ENCODE results near the gene NUFIP2. TPM values are rescaled to one million over a fixed set of nuclear protein-coding genes. Genes with fewer than 3 reads are reported as not detected.
"Not testable (repeated sequence)": the region's sequence is repeated elsewhere in the genome, so short reads cannot be mapped to it uniquely, and the experiment has no call there.

The NUFIP2 gene, protein sequence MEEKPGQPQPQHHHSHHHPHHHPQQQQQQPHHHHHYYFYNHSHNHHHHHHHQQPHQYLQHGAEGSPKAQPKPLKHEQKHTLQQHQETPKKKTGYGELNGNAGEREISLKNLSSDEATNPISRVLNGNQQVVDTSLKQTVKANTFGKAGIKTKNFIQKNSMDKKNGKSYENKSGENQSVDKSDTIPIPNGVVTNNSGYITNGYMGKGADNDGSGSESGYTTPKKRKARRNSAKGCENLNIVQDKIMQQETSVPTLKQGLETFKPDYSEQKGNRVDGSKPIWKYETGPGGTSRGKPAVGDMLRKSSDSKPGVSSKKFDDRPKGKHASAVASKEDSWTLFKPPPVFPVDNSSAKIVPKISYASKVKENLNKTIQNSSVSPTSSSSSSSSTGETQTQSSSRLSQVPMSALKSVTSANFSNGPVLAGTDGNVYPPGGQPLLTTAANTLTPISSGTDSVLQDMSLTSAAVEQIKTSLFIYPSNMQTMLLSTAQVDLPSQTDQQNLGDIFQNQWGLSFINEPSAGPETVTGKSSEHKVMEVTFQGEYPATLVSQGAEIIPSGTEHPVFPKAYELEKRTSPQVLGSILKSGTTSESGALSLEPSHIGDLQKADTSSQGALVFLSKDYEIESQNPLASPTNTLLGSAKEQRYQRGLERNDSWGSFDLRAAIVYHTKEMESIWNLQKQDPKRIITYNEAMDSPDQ
- polyA plus RNA-seq: 10 to 100 TPM in 2 of 3 donors, 1 to 10 TPM in 1; 8.6 to 17.2 (median 11.9) TPM

DNA sequence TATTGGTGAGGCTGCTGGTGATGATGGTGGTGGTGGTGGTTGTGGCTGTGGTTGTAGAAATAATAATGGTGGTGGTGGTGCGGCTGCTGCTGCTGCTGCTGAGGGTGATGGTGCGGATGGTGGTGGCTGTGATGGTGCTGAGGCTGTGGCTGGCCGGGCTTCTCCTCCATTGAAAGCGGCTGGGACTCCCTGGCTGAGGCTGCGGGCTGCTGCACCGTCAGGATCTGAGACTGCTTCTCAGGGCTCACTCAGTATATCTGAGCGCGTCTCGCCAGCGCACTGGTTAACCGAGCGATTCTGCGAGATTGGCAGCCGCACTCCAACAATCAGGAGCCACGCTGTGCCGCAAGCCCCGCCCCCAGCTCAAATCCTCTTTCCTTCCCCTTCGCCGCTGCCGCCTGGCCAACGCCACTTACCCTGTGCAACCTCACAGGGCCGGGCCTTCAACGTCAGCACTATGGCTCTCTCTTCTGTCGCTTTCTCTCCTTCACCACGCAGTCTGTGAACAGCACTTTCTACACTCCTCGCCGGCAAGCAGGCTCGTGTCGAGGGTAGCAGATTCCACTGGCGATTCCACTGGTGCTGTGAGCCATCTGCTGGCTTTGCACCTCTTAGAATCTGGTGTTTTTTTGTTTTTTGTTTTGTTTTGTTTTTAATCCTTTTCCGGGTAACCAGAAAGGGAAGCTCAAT, at the start of gene NUFIP2:
TSS of gene NUFIP2 (minus strand) at position 259 of the 690 bp plus-strand sequence. CDS start at position 170, 89 bp downstream.
- H3K4me1 Mint-ChIP-seq: peaks cover 47% of the 10 kb centered on the region in 2 donors
- peak; percentile 98 for DNase-seq
- peaks cover 0 to 3% (median 0%) of the 10 kb centered on the region in 3 donors for H3K36me3 Mint-ChIP-seq
- peaks cover 11 to 20% (median 16%) of the 10 kb centered on the region in 3 donors for H3K27me3 Mint-ChIP-seq (ENCODE audit: low read depth in 3 of 3)
- peak within 1 kb of the TSS; percentile 98 to 100 (median 100) for H3K4me3 Mint-ChIP-seq
- H3K27ac Mint-ChIP-seq: peak within 1 kb of the TSS; percentile 96 to 100 (median 98)
- no peaks in the 10 kb centered on the region for H3K9me3 Mint-ChIP-seq

DNA sequence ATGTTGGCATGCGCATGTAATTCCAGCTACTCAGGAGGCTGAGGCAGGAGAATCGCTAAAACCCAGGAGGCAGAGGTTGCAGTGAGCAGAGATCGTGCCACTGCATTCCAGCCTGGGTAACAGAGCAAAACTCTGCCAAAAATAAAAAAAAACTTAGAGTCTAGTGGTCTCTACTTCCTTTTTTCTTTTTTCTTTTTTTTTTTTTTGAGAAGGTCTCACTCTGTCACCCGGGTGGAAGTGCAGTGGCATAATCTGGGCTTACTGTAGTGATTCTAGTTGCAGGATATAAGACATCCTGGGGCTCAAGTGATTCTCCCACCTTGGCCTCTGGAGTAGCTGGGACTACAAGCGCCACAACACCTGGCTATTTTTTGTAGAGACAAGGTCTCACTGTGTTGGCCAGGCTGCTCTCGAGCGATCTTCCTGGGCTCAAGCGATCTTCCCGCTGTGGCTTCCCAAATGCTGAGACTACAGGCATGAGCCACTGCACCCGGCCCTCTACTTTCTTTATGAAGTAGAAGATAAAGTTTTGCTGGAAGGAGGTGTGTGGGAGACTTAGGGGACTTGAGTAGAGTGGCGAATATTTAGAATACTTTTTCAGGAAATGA, 48.3 kb upstream of the NUFIP2 start:
- DNase-seq: no peak
- H3K36me3 Mint-ChIP-seq: no peaks in the 10 kb centered on the region
- no peak overlapping the region for H3K27ac Mint-ChIP-seq
- H3K4me1 Mint-ChIP-seq: no peaks in the 10 kb centered on the region
- H3K9me3 Mint-ChIP-seq: no peaks in the 10 kb centered on the region
- peaks cover 3 to 10% (median 3%) of the 10 kb centered on the region in 3 donors for H3K27me3 Mint-ChIP-seq (ENCODE audit: low read depth in 3 of 3)
- no peak overlapping the region for H3K4me3 Mint-ChIP-seq

DNA sequence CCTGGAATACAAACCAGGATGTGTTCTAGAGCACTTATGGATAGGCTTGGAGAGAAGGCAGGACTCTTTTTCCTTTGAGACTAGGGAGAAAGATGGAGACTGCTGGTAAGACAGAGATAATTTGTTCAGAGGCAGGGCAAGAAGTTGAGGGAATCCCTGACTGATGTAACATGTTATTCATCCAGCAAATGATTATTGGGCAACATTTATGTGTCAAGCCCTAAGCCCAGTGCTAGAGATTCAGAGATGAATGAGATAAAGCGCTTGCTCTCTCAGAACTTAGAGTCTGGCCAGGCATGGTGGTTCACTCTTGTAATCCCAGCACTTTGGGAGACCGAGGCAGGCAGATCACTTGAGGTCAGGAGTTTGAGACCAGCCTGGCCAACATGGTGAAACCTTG, 47.8 kb upstream of the NUFIP2 start:
- Mint-ChIP-seq H3K4me1 (no peaks in the 10 kb centered on the region), H3K27ac (no peak overlapping the region), H3K27me3 (ENCODE audit: low read depth in 3 of 3) (peaks cover 3 to 10% (median 3%) of the 10 kb centered on the region in 3 donors), H3K4me3 (no peak overlapping the region), H3K36me3 (no peaks in the 10 kb centered on the region), H3K9me3 (no peaks in the 10 kb centered on the region)
- DNase-seq: no peak

DNA sequence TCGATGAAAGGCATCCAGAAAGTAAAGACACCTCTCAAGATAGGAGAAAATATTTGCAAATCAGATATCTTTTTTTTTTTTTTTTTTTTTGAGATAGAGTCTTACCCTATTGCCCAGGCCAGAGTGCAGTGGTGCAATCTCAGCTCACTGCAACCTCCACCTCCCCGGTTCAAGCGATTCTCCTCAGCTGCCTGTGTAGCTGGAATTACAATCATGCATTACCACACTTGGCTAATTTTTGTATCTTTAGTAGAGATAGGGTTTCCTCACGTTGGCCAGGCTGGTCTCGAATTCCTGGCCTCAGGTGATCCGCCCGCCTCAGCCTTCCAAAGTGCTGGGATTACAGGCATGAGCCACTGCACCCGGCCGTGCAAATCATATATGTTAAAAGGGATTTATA, 45.1 kb upstream of the NUFIP2 start:
- H3K27ac Mint-ChIP-seq; H3K9me3 Mint-ChIP-seq; H3K4me1 Mint-ChIP-seq; H3K36me3 Mint-ChIP-seq; DNase-seq; H3K27me3 Mint-ChIP-seq (ENCODE audit: low read depth in 3 of 3); H3K4me3 Mint-ChIP-seq: not testable (repeated sequence)

DNA sequence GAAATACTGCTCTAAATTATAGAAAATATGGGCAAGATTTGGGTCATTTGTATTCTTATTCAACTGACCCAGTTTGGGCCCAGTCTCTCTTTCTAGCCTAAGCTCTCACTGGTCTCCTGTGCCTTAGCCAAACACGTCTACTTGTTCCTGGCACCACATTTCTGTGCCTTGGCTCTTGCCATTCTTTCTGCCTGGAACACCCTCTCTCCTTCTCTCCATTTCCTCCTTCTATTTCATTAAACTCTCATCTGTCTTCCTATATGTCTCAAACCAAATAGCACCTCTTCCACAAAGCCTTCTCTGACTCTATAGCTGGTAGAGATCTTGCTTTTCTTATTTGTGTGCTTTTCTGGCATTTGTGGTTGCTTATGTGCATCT, 37.7 kb upstream of the NUFIP2 start:
- Mint-ChIP-seq H3K36me3 (no peaks in the 10 kb centered on the region), H3K9me3 (no peaks in the 10 kb centered on the region), H3K4me3 (no peak overlapping the region), H3K27me3 (ENCODE audit: low read depth in 3 of 3) (peaks cover 0 to 1% (median 0%) of the 10 kb centered on the region in 3 donors), H3K27ac (no peak overlapping the region), H3K4me1 (no peaks in the 10 kb centered on the region)
- DNase-seq: no peak

DNA sequence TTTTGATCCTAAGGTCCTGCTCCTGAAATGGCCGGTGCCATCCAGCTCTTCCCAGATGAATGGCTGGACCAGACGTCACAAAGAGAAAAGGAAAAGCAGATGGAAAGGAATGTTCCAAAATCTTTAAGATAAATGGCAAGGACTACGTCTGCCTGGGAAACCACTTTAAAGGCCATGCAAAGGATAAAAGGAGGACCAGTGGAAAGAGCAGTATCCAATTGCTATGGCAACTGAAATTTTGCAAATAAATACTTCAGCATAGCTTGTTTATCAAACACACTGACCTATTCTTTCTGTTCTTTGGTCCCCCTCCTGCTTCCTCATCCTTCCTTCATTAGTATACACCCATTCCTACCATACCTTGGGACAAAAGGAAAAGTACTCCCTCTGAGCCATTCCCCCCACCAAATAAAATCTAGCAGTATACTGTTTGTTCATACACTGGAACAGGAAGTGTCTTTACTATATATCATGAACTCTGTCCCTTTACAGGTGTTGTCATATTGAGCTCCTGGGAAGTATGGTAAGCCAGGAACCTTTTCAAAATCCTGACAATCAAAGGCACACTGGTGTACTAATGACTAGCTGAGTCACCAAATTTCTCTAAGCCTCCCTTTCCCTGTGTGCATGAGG, 37.2 kb upstream of the NUFIP2 start:
- Mint-ChIP-seq H3K27me3 (ENCODE audit: low read depth in 3 of 3) (peaks cover 0 to 1% (median 0%) of the 10 kb centered on the region in 3 donors), H3K9me3 (no peaks in the 10 kb centered on the region), H3K4me3 (no peak overlapping the region), H3K27ac (no peak overlapping the region), H3K4me1 (no peaks in the 10 kb centered on the region), H3K36me3 (no peaks in the 10 kb centered on the region)
- no peak for DNase-seq

DNA sequence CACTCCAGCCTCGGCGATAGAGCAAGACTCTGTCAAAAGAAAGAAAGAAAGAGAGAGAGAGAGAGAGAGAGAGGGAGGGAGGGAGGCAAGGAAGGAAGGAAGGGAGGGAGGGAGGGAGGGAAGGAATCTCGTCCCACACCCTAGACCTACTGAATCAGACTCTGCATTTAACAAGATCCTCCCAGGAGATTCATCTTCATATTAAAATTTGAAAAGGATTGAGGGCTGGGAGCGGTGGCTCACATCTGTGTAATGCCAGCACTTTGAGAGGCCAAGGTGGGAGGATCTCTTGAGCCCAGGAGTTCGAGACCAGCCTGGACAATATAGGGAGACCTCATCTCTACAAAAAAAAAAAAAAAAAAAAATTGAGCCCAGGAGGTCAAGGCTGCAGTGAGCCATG, 33.5 kb upstream of the NUFIP2 start:
- Mint-ChIP-seq H3K36me3 (no peaks in the 10 kb centered on the region), H3K27ac (no peak overlapping the region), H3K4me3 (no peak overlapping the region)

DNA sequence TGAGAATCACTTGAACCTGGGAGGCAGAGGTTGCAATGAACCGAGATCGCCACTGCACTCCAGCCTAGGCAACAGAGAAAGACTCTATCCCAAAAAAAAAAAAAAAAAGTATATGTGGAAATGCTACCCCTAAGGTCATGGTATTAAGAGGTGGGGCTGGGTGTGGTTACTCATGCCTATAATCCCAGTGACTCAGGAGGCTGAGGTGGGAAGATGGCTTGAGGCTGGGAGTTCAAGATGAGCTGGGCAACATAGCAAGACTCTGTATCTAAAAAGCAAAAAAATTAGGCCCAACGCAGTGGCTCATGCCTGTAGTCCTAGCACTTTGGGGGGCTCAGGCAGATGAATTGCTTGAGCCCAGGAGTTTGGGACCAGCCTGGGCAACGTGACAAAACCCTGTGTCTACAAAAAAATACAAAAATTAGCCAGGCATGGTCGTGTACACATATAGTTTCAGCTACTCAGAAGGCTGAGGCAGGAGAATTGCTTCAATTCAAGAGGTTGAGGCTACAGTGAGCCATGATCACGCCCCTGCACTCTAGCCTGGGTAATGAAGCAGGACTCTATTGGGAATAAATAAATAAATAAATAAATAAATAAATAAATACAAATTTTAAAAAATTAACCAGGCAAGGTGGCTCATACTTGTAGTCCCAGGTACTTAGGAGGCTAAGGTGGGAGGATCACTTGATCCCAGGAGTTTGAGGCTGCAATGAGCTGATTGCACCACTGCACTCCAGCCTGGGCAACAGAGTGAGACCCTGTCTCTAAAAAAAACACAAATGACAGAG, 32.3 kb upstream of the NUFIP2 start:
- Mint-ChIP-seq H3K36me3 (no peaks in the 10 kb centered on the region), H3K27ac (no peak overlapping the region), H3K9me3 (no peaks in the 10 kb centered on the region), H3K4me1 (no peaks in the 10 kb centered on the region), H3K4me3 (no peak overlapping the region), H3K27me3 (ENCODE audit: low read depth in 3 of 3) (peaks cover 0 to 2% (median 1%) of the 10 kb centered on the region in 3 donors)
- DNase-seq: no peak

More for the DNA sequence above, 33.5 kb upstream of the NUFIP2 start:
- Mint-ChIP-seq H3K9me3 (no peaks in the 10 kb centered on the region), H3K27me3 (ENCODE audit: low read depth in 3 of 3) (peaks cover 0 to 2% (median 1%) of the 10 kb centered on the region in 3 donors), H3K4me1 (no peaks in the 10 kb centered on the region)
- DNase-seq: no peak

DNA sequence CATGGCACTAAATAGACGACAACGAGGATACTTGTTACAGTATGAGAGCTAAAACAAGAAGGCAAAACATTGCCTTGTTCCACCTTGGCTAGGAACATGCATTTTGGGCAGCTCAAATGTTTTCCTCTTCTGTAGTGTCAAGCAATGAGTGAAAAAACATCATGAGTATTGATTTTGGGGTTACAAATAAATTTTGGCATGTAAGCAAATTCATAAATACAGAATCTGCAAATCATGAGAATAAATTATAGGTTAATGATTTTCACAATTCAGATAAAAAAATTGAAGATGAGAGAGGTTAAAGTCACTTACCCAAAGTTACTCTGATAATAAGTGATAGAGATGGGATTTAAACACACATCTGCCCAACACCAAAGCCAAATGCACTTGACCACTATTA, 28.4 kb upstream of the NUFIP2 start:
- Mint-ChIP-seq H3K27ac (no peak overlapping the region), H3K4me1 (no peaks in the 10 kb centered on the region), H3K9me3 (no peaks in the 10 kb centered on the region)

DNA sequence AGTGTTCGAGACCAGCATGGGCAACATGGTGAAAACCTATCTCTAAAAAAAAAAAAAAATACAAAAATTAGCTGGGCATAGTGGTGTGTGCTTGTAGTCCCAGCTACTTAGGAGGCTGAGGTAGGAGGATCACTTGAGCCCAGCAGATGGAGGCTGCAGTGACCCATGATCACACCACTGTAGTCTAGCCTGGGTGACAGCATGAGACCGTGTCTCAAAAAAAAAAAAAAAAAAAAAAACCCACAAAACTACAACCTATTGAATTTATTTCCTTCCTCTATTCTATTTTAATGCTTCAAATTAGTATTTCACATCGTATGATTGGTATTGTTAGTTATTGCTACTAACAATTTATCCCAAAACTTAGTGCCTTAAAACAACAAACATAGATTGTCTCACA, 9.4 kb upstream of the NUFIP2 start:
- Mint-ChIP-seq H3K27ac (no peak overlapping the region), H3K4me3 (peak overlapping the region in 1 of 5 donors; percentile 55), H3K9me3 (no peaks in the 10 kb centered on the region), H3K36me3 (no peaks in the 10 kb centered on the region), H3K27me3 (ENCODE audit: low read depth in 3 of 3) (no peaks in the 10 kb centered on the region), H3K4me1 (no peaks in the 10 kb centered on the region)
- DNase-seq: no peak

More for the DNA sequence above, 28.4 kb upstream of the NUFIP2 start:
- Mint-ChIP-seq H3K36me3 (no peaks in the 10 kb centered on the region), H3K4me3 (no peak overlapping the region), H3K27me3 (ENCODE audit: low read depth in 3 of 3) (peaks cover 0 to 2% (median 0%) of the 10 kb centered on the region in 3 donors)
- DNase-seq: no peak

DNA sequence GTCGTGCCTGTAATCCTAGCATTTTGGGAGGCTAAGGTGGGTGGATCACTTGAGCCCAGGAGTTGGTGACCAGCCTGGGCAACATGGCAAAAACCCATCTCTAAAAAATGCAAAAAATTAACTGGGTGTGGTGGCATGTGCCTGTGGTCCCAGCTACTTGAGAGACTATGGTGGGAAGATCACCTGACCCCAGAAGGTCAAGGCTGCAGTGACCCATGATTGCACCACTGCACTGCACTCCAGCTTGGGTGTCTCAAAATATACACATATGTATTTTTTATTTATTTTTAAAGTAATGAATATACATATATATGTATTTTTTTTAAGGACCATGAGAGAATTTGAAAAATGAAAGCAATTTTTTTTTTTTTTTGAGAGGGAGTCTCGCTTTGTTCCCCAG, 5.1 kb upstream of the NUFIP2 start:
- no peak overlapping the region for H3K27ac Mint-ChIP-seq
- H3K4me3 Mint-ChIP-seq: no peak overlapping the region
- no peaks in the 10 kb centered on the region for H3K9me3 Mint-ChIP-seq
- H3K4me1 Mint-ChIP-seq: peaks cover 13 to 15% of the 10 kb centered on the region in 2 donors
- DNase-seq: no peak
- H3K27me3 Mint-ChIP-seq (ENCODE audit: low read depth in 3 of 3): peaks cover under 1 to 4% (median 2%) of the 10 kb centered on the region in 3 donors
- H3K36me3 Mint-ChIP-seq: no peaks in the 10 kb centered on the region

DNA sequence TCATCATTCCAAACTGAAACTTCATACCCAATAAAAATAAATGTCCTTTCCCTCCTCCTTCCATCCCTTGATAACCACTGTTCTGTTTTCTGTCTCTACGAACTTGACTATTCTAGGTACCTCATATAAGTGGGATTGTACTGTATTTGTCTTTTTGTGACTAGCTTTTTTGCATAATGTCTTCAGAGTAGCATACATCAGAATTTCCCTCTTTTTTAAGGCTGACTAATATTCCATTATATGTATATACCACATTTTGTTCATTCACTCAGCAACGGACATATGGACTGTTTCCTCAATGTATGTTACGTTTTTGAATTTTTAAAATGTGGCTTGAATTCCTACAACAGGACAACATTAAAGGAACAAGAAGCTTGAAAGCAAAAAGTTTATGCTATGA, 1.5 kb upstream of the NUFIP2 start:
- no peaks in the 10 kb centered on the region for H3K9me3 Mint-ChIP-seq
- H3K4me3 Mint-ChIP-seq: peak overlapping the region; percentile 22 to 69 (median 57)
- H3K4me1 Mint-ChIP-seq: peaks cover 33 to 35% of the 10 kb centered on the region in 2 donors
- H3K36me3 Mint-ChIP-seq: peaks cover 0 to 3% (median 0%) of the 10 kb centered on the region in 3 donors
- DNase-seq: no peak
- peaks cover 7 to 18% (median 16%) of the 10 kb centered on the region in 3 donors for H3K27me3 Mint-ChIP-seq (ENCODE audit: low read depth in 3 of 3)
- peak overlapping the region; percentile 62 to 96 (median 83) for H3K27ac Mint-ChIP-seq

DNA sequence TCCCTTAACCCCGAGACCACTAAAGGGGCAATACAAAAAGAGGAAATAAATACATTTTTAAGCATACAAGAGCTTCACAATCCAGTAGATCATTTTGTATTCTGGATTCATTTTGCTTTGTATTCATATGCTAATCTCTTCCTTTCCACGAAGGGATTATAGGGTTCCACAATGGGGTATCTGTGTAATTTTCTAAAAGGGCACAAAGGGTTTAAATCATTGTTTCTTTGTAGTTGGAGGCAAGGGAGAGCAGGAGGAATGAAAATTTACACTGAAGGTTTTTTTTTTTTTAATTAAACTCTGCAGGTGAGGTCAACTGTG, 592 bp upstream of the NUFIP2 start:
- Mint-ChIP-seq H3K27me3 (ENCODE audit: low read depth in 3 of 3) (peaks cover 11 to 18% (median 16%) of the 10 kb centered on the region in 3 donors), H3K27ac (peak overlapping the region; percentile 96 to 100 (median 98)), H3K9me3 (no peaks in the 10 kb centered on the region), H3K4me1 (peaks cover 42% of the 10 kb centered on the region in 2 donors), H3K36me3 (peaks cover 0 to 3% (median 0%) of the 10 kb centered on the region in 3 donors), H3K4me3 (peak overlapping the region; percentile 98 to 100 (median 100))
- DNase-seq: no peak
